Right cardiac atrium (tissue), 5 donors: ENCODE results near the gene TMEM14A. TPM values are rescaled to one million over a fixed set of nuclear protein-coding genes. Genes with fewer than 3 reads are reported as not detected.
"Not testable (repeated sequence)": the region's sequence is repeated elsewhere in the genome, so short reads cannot be mapped to it uniquely, and the experiment has no call there.

Source experiments
- ATAC-seq, 2 donors: fragments of 200-7000 bp; cut with Tn5 transposase; one replicate each; pipeline versions ENCODE4 v1.8.0 to v1.9.1; 2020; ENCODE audit warnings: moderate library complexity in 2 of 2, mild to moderate bottlenecking in 1 of 2
- DNase-seq, 3 donors: peaks; one replicate each; pipeline ENCODE4 v3.0.0-alpha.2; 2020
- H3K27ac ChIP-seq: one replicate; pipeline ENCODE4 v1.5.1; 2013; ENCODE audit warnings: mild to moderate bottlenecking, low read length, control low read depth, moderate library complexity
- H3K27me3 ChIP-seq: one replicate; pipeline ENCODE4 v1.6.1; 2013; ENCODE audit not compliant: control insufficient read depth, insufficient read depth
- H3K4me1 ChIP-seq: one replicate; pipeline ENCODE4 v1.6.1; 2013; ENCODE audit warnings: low read length; ENCODE audit not compliant: control insufficient read depth, insufficient read depth
- H3K4me3 ChIP-seq: one replicate; pipeline ENCODE4 v1.5.1; 2013; ENCODE audit warnings: low read length, control low read depth
- H3K9me3 ChIP-seq: one replicate; pipeline ENCODE4 v1.6.1; 2013; ENCODE audit warnings: low read length; ENCODE audit not compliant: control insufficient read depth
- WGBS: extraction: QIAGEN DNeasy Blood & Tissue Kit; methylation state at CpG from one replicate; pipeline ENCODE4 v1.1.7; 2013; 5-methylcytosine and 5-hydroxymethylcytosine counted together
- intact Hi-C, 4 donors: fragments of 100-400 bp; cut with DNase I; formaldehyde crosslinking; loops; one replicate each; pipeline versions ENCODE4 v1.11.0 to v1.14.0; 2022 to 2023
- polyA plus RNA-seq: library from polyadenylated mRNA; stranded (reverse); fragments of 200-250 nt; gene quantifications from one replicate; pipeline ENCODE4 v1.2.3, GENCODE V29; 2013
- total RNA-seq, 4 donors: library from RNA; stranded (reverse); fragmentation: NEBNext Ultra II Directional; extraction: Animal tissue kit (Norgen Biotek cat#: 25700); gene quantifications; one replicate each; pipeline ENCODE4 v1.2.1, GENCODE V29; 2021
- donor health status: healthy with polysubstance abuse.
- donor health status: DM: no; HTN: yes; CAD: no.
- donor health status: DM: no; HTN: no; CAD: no.
- donor health status: DM: no; HTN: yes; CAD: no; lungs with severe emphysema.
- donor health status: DM: yes; HTN: yes; CAD: no.

The TMEM14A gene
- total and polyA plus RNA-seq, 5 donors: 8.7 to 19.5 (median 15.2) TPM

DNA sequence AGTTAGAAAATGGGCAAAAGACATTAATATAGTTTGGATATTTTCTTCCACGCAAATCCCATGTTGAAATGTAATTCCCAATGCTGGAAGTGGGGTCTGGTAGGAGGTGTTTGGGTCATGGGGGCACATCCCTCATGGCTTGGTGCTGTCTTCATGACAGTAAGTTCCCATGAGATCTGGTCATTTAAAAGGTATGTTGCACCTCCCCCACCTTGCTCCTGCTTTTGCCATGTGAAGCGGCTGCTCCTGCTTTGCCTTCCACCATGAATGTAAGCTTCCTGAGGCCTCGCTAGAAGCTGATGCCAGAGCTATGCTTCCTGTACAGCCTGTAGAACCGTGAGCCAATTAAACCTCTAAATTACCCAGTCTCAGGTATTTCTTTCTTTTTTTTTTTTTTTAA is 16.3 kb upstream of the TMEM14A start:
- H3K4me1 ChIP-seq: no peaks in the 10 kb centered on the region
- H3K27me3 ChIP-seq: no peaks in the 10 kb centered on the region
- DNase-seq (no peak), ATAC-seq (no peak)
- WGBS: 93% methylated on average over 4 of the region's 4 CpGs
- H3K4me3 ChIP-seq: no peak overlapping the region
- no peaks in the 10 kb centered on the region for H3K9me3 ChIP-seq
- no peak overlapping the region for H3K27ac ChIP-seq
- intact Hi-C loops: no loop called here

DNA sequence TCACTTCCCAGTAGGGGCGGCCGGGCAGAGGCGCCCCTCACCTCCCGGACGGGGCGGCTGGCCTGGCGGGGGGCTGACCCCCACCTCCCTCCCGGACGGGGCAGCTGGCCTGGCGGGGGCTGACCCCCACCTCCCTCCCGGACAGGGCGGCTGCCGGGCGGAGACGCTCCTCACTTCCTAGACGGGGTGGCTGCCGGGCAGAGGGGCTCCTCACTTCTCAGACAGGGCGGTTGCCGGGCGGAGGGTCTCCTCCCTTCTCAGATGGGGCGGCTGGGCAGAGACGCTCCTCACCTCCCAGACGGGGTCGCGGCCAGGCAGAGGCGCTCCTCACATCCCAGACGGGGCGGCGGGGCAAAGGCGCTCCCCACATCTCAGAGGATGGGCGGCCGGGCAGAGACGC is 15.0 kb upstream of the TMEM14A start:
- H3K4me1 ChIP-seq, ATAC-seq, intact Hi-C loops, H3K27me3 ChIP-seq, H3K27ac ChIP-seq, H3K4me3 ChIP-seq, DNase-seq, H3K9me3 ChIP-seq: not testable (repeated sequence)
- 92% methylated on average over 24 of the region's 33 CpGs for WGBS

DNA sequence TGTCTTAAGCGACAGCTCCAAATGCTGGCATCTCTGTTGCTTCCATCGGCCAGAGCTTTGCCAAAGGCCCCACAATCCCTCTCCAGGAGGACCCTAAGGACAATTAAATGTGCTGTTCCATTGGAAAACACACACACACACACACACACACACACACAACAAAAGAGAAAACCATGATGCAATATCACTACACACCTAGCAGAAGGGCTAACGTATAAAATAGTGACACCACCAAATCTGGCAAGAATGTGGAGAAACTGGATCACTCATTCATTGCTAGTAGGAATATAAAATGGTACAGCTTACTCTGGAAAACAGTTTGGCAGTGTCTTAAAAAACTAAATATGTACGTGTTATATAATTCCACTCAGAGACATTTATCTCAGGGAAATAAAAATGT is 13.0 kb upstream of the TMEM14A start:
- H3K4me3 ChIP-seq: no peak overlapping the region
- intact Hi-C loops: no loop called here
- H3K9me3 ChIP-seq: no peaks in the 10 kb centered on the region
- no peak for ATAC-seq
- no peak for DNase-seq
- no peak overlapping the region for H3K27ac ChIP-seq
- H3K4me1 ChIP-seq: no peaks in the 10 kb centered on the region
- H3K27me3 ChIP-seq: no peaks in the 10 kb centered on the region
- WGBS: 86% methylated on average over 4 of the region's 4 CpGs

DNA sequence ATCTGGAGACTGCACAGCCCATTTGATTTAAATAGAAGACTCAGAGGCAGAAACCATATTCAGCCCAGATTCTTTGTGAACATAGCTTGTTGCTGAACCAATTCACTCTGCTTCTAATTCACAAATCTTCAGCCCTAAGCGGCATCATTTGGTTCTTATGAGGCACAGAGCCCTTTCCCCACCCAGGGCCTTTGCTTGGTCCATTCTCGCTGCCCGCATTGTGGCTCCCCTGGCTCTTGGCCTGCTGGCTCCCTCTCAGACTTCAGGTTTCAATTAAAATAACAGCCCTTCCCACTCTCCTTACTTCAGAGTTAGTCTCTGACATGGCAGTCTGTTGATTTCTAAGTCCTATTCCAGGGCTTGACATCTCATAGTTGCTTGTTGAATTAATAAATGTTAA is 9.4 kb upstream of the TMEM14A start:
- WGBS: 73% methylated on average over 3 of the region's 3 CpGs
- no peak overlapping the region for H3K4me3 ChIP-seq
- peaks cover 8% of the 10 kb centered on the region for H3K4me1 ChIP-seq
- H3K27ac ChIP-seq: no peak overlapping the region
- no peak for DNase-seq
- ATAC-seq: no peak
- no peaks in the 10 kb centered on the region for H3K27me3 ChIP-seq
- intact Hi-C loops: loop anchor here (5.0 to 10.0 kb wide), 5 partner anchors 67 to 377 kb away; partner anchors contain the start of gene MCM3 (in 1 of the 4)
- no peaks in the 10 kb centered on the region for H3K9me3 ChIP-seq

DNA sequence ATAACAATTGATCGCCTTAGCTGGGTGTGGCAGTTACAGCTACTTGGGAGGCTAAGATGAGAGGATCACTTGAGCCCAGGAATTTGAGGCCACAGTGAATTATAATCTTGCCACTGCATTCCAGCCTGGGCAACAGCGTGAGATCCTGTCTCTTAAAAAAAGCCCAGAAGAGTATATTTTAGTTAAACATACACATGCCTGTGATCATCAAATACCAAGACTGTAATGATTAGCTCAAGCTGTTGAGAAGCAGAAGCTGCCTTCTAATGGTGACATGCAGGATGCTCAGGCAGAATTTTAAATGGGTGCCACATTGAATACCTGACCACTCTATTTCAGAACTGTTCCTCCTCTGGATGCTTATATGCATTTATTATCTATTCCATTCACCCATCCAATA is 8.9 kb upstream of the TMEM14A start:
- 88% methylated on average over 2 of the region's 2 CpGs for WGBS
- DNase-seq (no peak), ATAC-seq (no peak)
- no peak overlapping the region for H3K4me3 ChIP-seq
- H3K27me3 ChIP-seq: no peaks in the 10 kb centered on the region
- intact Hi-C loops: loop anchor here (2.0 to 10.0 kb wide), 6 partner anchors 67 to 377 kb away; partner anchors contain the start of gene MCM3 (in 1 of the 4)
- peaks cover 8% of the 10 kb centered on the region for H3K4me1 ChIP-seq
- no peak overlapping the region for H3K27ac ChIP-seq
- no peaks in the 10 kb centered on the region for H3K9me3 ChIP-seq

DNA sequence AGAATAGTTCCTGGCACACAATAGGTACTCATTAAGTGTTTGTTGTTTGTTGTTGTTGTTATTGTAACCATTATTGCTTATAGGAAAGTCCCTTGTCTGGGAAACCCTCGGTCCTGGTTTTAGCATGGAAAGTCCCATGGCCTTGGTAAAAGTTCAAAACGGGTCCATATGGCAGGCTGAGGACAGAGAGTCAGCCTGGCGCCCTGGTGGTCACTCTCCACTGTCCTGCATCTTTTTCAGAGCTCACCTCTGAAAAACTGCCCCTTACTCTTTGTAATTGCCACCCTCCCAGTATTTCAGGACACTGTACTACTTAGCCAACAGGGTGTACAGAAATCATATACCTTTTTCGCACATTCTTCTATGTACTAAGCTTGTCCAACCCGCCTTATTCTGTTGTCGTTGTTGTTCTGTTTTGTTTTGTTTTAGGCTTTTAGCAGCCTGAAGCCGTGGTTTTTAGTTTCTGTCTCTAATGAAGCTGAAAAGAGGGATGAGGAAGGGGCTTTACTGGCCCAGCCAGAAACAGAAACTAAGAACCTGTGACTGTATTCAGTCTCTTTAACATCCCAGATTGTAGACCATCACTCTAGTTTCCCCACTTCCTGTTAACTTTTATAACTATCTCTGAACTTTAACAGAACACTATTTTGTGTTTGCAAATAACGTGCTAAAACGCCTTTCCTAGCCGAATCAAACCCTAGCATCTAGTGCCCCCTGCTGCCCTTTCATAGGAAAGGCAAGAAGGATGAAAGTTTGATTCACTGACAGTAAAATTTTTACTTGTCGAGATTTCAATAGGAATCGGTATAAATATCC is 7.6 kb upstream of the TMEM14A start:
- DNase-seq (peak in 1 of 3 donors; percentile 21), ATAC-seq (peak; percentile 73 to 76)
- intact Hi-C loops: loop anchor here (2.0 to 10.0 kb wide), 6 partner anchors 69 to 379 kb away; partner anchors contain the start of gene MCM3 (in 1 of the 4)
- Histone ChIP-seq H3K27me3 (no peaks in the 10 kb centered on the region), H3K4me3 (peak overlapping the region; percentile 87), H3K27ac (no peak overlapping the region), H3K9me3 (no peaks in the 10 kb centered on the region), H3K4me1 (peaks cover 8% of the 10 kb centered on the region)
- 21% methylated on average over 12 of the region's 12 CpGs for WGBS

DNA sequence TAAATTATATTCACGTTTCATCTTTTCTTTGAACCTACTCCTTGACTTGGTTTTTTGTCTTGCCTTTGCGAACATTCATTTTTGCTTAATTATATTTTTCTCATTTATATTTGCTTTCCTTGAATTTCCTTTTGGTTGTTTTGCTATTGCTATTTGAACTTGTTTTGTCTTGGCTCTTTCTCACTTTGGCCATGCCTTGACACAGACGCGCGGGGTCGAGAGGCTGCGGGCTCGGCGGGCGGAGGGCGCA is 7.1 kb upstream of the TMEM14A start:
- peak overlapping the region; percentile 71 for H3K27ac ChIP-seq
- H3K4me1 ChIP-seq: peaks cover 8% of the 10 kb centered on the region
- DNase-seq: no peak
- H3K27me3 ChIP-seq: no peaks in the 10 kb centered on the region
- intact Hi-C loops: loop anchor here (2.0 to 10.0 kb wide), 6 partner anchors 69 to 379 kb away; partner anchors contain the start of gene MCM3 (in 1 of the 4)
- no peaks in the 10 kb centered on the region for H3K9me3 ChIP-seq
- under 1% methylated on average over 11 of the region's 11 CpGs for WGBS
- ATAC-seq: no peak
- H3K4me3 ChIP-seq: peak overlapping the region; percentile 87

DNA sequence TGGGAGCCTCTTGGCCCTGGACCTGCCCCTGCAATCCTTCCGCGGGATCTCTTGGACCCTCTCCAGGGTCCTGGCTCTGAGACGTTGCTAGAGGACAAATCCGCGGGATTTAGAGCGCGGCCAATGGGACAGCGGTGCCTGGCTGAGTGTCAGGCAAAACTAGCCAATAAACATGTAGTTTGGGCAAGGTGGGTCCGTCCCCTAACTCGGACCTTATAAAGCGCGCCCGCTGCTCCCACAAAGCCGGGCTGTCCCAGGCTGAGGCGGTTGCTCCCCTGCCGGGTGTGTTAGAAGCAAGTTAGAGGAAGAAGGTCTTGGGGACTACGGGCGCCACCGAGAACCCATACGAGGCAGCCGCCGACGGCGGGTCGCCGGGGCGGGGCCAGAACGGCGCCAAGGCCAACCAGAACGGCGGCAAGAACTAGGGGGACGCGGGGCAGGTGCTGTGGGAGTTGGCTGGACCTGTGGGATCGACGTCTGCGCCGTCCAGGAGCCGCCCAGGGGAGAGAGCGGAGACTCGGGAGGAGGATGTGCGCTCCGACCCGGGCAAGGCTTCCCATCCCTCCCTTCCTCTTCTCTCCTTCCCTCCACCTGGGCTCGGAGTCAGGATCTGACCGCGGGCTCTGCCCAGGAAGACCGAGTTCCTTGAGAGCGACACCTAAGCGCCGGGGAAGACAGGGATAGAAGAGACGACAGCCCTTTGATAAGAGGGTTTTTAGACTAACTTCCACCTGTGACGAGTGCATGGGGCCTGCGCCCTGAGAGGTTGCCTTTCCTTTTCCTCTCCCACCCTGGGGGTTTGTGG is 6.5 kb upstream of the TMEM14A start:
- intact Hi-C loops: loop anchor here (2.0 to 10.0 kb wide), 6 partner anchors 70 to 380 kb away; partner anchors contain the start of gene MCM3 (in 1 of the 4)
- 3% methylated on average over 53 of the region's 53 CpGs for WGBS
- peak; percentile 99 for ATAC-seq
- Histone ChIP-seq H3K4me1 (peaks cover 8% of the 10 kb centered on the region), H3K9me3 (no peaks in the 10 kb centered on the region), H3K27me3 (no peaks in the 10 kb centered on the region), H3K27ac (peak overlapping the region; percentile 71), H3K4me3 (peak overlapping the region; percentile 87)
- peak; percentile 89 to 96 (median 94) for DNase-seq

DNA sequence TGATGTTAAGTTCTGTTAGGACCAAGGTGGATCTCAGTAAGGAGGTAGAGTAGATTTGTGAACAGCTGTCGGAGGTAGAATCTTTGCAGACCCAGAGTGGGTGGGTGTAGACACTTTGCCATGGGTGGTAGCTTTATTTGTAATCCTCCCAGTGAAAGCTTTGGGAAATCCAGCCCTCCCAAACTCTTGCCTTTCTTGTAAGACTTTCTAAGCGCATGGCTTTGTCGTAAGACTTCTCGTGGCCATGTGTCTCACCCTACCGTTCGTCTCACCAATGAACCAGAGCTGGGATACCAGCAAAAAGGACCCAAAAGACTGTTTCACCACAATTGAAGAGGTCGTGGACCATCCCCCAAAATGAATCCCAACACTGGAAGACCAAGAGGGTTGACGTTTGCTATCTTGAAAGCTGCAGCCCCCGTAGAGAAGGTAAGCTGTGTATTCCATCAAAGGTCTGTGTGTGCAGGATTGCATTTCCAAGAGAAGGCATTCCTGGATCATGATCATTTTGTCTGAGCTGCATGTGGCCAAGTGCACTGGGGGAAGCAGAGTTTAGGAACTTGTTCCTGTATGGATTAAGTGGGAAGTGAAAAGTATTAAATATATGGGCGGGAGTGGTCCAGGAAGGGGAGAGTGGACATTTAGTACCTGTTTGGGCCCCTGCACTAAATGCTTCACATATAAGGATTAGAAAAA is 5.8 kb upstream of the TMEM14A start:
- intact Hi-C loops: loop anchor here (2.0 to 10.0 kb wide), 6 partner anchors 70 to 380 kb away; partner anchors contain the start of gene MCM3 (in 1 of the 4)
- 85% methylated on average over 10 of the region's 10 CpGs for WGBS
- DNase-seq: no peak

DNA sequence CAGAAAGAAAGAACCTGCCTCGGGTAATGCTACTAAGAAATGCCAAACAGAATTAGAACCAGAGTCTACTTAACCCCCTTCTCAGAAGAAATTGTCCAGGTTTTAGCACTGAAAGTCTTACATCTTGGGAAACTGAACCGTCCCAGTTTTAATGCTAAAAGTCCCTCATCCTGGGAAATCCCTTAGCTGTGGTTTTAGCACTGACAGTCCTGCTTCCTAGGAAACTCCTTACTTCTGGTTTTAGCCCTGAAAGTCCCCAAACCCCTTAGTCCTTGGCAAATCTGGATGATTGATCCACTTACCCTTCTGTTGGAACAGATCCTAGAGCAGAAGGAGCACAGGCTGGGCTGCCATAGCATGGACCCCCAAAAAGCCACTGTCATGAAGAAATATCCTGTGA is 4.8 kb upstream of the TMEM14A start:
- no peak for ATAC-seq
- no peak overlapping the region for H3K27ac ChIP-seq
- 89% methylated on average over 2 of the region's 2 CpGs for WGBS
- H3K4me3 ChIP-seq: no peak overlapping the region
- no peaks in the 10 kb centered on the region for H3K9me3 ChIP-seq
- peaks cover 8% of the 10 kb centered on the region for H3K4me1 ChIP-seq
- DNase-seq: no peak
- H3K27me3 ChIP-seq: no peaks in the 10 kb centered on the region
- intact Hi-C loops: loop anchor here in 2 of 4 donors (10.0 kb wide), 2 partner anchors 71 to 381 kb away; partner anchors contain the start of gene MCM3 (in 1 of the 2)

More for the DNA sequence above, 5.8 kb upstream of the TMEM14A start:
- Histone ChIP-seq H3K27ac (no peak overlapping the region), H3K9me3 (no peaks in the 10 kb centered on the region), H3K4me3 (peak overlapping the region; percentile 87), H3K4me1 (peaks cover 8% of the 10 kb centered on the region), H3K27me3 (no peaks in the 10 kb centered on the region)
- no peak for ATAC-seq
